ENCODE results near the gene DUSP8.

DNA sequence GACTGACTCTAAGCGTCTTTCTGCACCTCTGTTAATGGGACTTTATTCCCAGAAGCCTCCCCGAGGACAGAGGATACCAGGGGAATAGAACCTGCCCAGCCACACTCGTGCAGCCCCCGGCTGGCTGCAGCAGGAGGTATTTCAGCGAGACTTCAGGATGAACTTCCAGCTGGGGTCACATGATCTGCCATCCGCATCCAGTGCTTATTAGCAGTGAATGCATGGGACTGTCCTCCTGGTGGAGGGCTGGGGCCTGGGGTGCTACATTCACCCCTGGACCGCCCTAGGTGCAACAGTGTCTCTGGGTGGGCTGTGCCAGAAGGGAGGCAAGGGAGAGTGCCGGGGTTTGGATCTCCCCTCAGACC is 1.6 kb downstream of the DUSP8 start:
- no peak for TF ChIP-seq POLR2A (IDR thresholded peaks at IDR 0.05; ENCODE audit: low read depth, low read length)
- no peak for TF ChIP-seq POLR2AphosphoS5 (IDR thresholded peaks at IDR 0.05; ENCODE audit: low read depth, low read length)

Measured in GM12892 (cell line).